ENCODE data around the gene CGA. TPM values are rescaled to one million over a fixed set of nuclear protein-coding genes. Genes with fewer than 3 reads are reported as not detected.

Gene CGA
- total RNA-seq, 1 donor from 2014 or later = not detected

- DNase-seq = peak; percentile 48
- intact Hi-C loops (cut with micrococcal nuclease) = no loop called here
- no peak overlapping the region for H3K27ac ChIP-seq (replicated peaks)
- H3K4me3 ChIP-seq = no peak overlapping the region
- no peaks in the 10 kb centered on the region for H3K27me3 ChIP-seq (ENCODE audit: low read depth)
- TF ChIP-seq CTCF (IDR thresholded peaks at IDR 0.05; ENCODE audit: borderline replicate concordance) = peak; percentile 88
- no peaks in the 10 kb centered on the region for H3K36me3 ChIP-seq
- H3K4me1 ChIP-seq = no peaks in the 10 kb centered on the region
- no peaks in the 10 kb centered on the region for H3K9me3 ChIP-seq (replicated peaks)
Measured at GRCh38 chr6:87078983-87079616, 15.8 kb downstream of the CGA start.

GRCh38 chr6:87075168-87075567 is 19.7 kb downstream of the CGA start:
- TF ChIP-seq CTCF (IDR thresholded peaks at IDR 0.05; ENCODE audit: borderline replicate concordance) = no peak
- H3K36me3 ChIP-seq = no peaks in the 10 kb centered on the region
- intact Hi-C loops (cut with micrococcal nuclease) = no loop called here
- DNase-seq = no peak
- no peak overlapping the region for H3K27ac ChIP-seq (replicated peaks)
- H3K4me3 ChIP-seq = no peak overlapping the region
- H3K27me3 ChIP-seq (ENCODE audit: low read depth) = peaks cover 16% of the 10 kb centered on the region
- no peaks in the 10 kb centered on the region for H3K4me1 ChIP-seq
- H3K9me3 ChIP-seq (replicated peaks) = no peaks in the 10 kb centered on the region

- Histone ChIP-seq H3K9me3 (replicated peaks) (no peaks in the 10 kb centered on the region), H3K27ac (replicated peaks) (no peak overlapping the region), H3K4me3 (no peak overlapping the region), H3K27me3 (ENCODE audit: low read depth) (peaks cover 23% of the 10 kb centered on the region), H3K4me1 (no peaks in the 10 kb centered on the region), H3K36me3 (no peaks in the 10 kb centered on the region)
- TF ChIP-seq CTCF (IDR thresholded peaks at IDR 0.05; ENCODE audit: borderline replicate concordance) = no peak
- intact Hi-C loops (cut with micrococcal nuclease) = no loop called here
- DNase-seq = no peak
Measured at GRCh38 chr6:87074101-87074621, 20.7 kb downstream of the CGA start.

- no peak for DNase-seq
- H3K36me3 ChIP-seq = no peaks in the 10 kb centered on the region
- H3K9me3 ChIP-seq (replicated peaks) = no peaks in the 10 kb centered on the region
- intact Hi-C loops (cut with micrococcal nuclease) = no loop called here
- H3K4me1 ChIP-seq = no peaks in the 10 kb centered on the region
- H3K27ac ChIP-seq (replicated peaks) = no peak overlapping the region
- no peak for TF ChIP-seq CTCF (IDR thresholded peaks at IDR 0.05; ENCODE audit: borderline replicate concordance)
- H3K27me3 ChIP-seq (ENCODE audit: low read depth) = peaks cover 35% of the 10 kb centered on the region
- no peak overlapping the region for H3K4me3 ChIP-seq
Measured at GRCh38 chr6:87071683-87072082, 23.2 kb downstream of the CGA start.

GRCh38 chr6:87070741-87071140 is 24.2 kb downstream of the CGA start:
- Histone ChIP-seq H3K4me3 (no peak overlapping the region), H3K9me3 (replicated peaks) (no peaks in the 10 kb centered on the region), H3K4me1 (no peaks in the 10 kb centered on the region), H3K27me3 (ENCODE audit: low read depth) (peaks cover 35% of the 10 kb centered on the region), H3K27ac (replicated peaks) (no peak overlapping the region), H3K36me3 (no peaks in the 10 kb centered on the region)
- TF ChIP-seq CTCF (IDR thresholded peaks at IDR 0.05; ENCODE audit: borderline replicate concordance) = no peak
- no peak for DNase-seq
- intact Hi-C loops (cut with micrococcal nuclease) = no loop called here

Data from left ventricle myocardium inferior (tissue), 1 donor.